SH-SY5Y (cell line): ENCODE data around the gene NR1H3.

ENCODE experiments used
- GATA2 ChIP-seq: IDR thresholded peaks from 2 replicates; pipeline ENCODE4 v1.6.1; 2011; ENCODE audit warnings: mild to moderate bottlenecking, low read depth, low read length
- GATA3 ChIP-seq: IDR thresholded peaks from 2 replicates; pipeline ENCODE4 v1.6.1; 2011; ENCODE audit warnings: low read depth, mild to moderate bottlenecking, low read length, moderate library complexity

- TF ChIP-seq GATA2: no peak
- TF ChIP-seq GATA3: no peak
Observed at GRCh38 chr11:47225552-47226400, 32.0 kb upstream of the NR1H3 start.
